IMR-90 (cell line): Measurements from ENCODE around the gene TCERG1L.

Experiments used
- CEBPB ChIP-seq: IDR thresholded peaks from 2 replicates; pipeline ENCODE4 v1.6.1; 2012; ENCODE audit warnings: low read depth, low read length, improper control_type of control experiment
- CTCF ChIP-seq: conservative IDR thresholded peaks from 2 replicates; pipeline ENCODE4 v1.5.1; 2012; ENCODE audit warnings: mild to moderate bottlenecking, low read depth, low read length, improper control_type of control experiment
- FOS ChIP-seq: fragments of 150-350 bp; IDR thresholded peaks from 2 replicates; pipeline ENCODE4 v1.6.1; 2016; ENCODE audit warnings: low read depth, low read length
- NFE2L2 ChIP-seq: fragments of 150-350 bp; IDR thresholded peaks from 2 replicates; pipeline ENCODE4 v1.6.1; 2016; ENCODE audit warnings: low read depth, mild to moderate bottlenecking, low read length
- POLR2A ChIP-seq: IDR thresholded peaks from 2 replicates; pipeline ENCODE4 v1.6.1; 2012; ENCODE audit warnings: mild to moderate bottlenecking, low read depth, low read length
- RCOR1 ChIP-seq: IDR thresholded peaks from 2 replicates; pipeline ENCODE4 v1.6.1; 2012; ENCODE audit warnings: mild to moderate bottlenecking, low read length, improper control_type of control experiment; ENCODE audit not compliant: insufficient replicate concordance
- RFX5 ChIP-seq: IDR thresholded peaks from 2 replicates; pipeline ENCODE4 v1.8.0; 2012; ENCODE audit warnings: low read depth, mild to moderate bottlenecking, low read length, moderate library complexity
- USF2 ChIP-seq: fragments of 150-350 bp; IDR thresholded peaks from 2 replicates; pipeline ENCODE4 v1.6.1; 2017; ENCODE audit warnings: mild to moderate bottlenecking, antibody characterized with exemption, low read length, low read depth

DNA sequence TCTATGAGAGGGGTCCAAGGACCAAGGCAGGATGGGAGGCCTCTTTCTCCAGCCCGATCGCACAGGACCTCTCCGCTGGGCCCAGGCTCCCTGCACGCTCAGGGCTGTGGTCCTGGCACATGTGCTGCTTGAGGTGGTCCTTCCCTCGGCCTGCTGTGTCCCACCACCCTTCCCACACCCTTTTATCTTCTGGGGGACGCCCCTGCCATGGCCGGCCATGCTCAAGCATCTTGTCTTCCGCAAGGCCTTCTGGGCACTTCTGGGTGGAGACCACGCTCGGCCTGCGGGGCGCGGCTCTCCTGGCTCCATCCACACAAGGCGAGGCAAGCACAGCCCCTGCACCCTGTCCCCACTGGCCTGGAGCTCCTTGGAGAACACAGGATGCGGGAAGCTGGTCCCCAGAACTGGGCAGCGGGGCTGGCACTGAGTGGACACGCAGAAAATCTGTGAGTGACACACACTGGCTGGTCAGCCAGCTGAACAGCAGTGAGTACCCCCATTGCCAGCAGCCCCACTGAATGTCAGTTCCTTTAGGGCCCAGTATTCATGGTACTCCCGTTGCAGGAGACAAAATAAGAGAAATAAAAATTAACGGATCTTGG lies 115.9 kb downstream of the TCERG1L start:
- TF ChIP-seq CTCF (no peak), POLR2A (no peak), RFX5 (no peak), USF2 (no peak), NFE2L2 (no peak), RCOR1 (no peak), CEBPB (no peak), FOS (no peak)
